ENCODE data around the gene UNK.
A peak's percentile ranks its signal among the peaks of the same experiment; 100 is the strongest.

Gene UNK

GRCh38 chr17:75749545-75750389 lies 34.8 kb upstream of the UNK start:
- H3K4me3 ChIP-seq (ENCODE audit: low read length): no peak overlapping the region
- TF ChIP-seq, protein P1, sequence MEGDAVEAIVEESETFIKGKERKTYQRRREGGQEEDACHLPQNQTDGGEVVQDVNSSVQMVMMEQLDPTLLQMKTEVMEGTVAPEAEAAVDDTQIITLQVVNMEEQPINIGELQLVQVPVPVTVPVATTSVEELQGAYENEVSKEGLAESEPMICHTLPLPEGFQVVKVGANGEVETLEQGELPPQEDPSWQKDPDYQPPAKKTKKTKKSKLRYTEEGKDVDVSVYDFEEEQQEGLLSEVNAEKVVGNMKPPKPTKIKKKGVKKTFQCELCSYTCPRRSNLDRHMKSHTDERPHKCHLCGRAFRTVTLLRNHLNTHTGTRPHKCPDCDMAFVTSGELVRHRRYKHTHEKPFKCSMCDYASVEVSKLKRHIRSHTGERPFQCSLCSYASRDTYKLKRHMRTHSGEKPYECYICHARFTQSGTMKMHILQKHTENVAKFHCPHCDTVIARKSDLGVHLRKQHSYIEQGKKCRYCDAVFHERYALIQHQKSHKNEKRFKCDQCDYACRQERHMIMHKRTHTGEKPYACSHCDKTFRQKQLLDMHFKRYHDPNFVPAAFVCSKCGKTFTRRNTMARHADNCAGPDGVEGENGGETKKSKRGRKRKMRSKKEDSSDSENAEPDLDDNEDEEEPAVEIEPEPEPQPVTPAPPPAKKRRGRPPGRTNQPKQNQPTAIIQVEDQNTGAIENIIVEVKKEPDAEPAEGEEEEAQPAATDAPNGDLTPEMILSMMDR (IDR thresholded peaks at IDR 0.05; ENCODE audit: insufficient read depth, low read depth, low read length, missing control alignments): peak; percentile 77
- DNase-seq (ENCODE audit: low read depth): peak; percentile 65

DNA sequence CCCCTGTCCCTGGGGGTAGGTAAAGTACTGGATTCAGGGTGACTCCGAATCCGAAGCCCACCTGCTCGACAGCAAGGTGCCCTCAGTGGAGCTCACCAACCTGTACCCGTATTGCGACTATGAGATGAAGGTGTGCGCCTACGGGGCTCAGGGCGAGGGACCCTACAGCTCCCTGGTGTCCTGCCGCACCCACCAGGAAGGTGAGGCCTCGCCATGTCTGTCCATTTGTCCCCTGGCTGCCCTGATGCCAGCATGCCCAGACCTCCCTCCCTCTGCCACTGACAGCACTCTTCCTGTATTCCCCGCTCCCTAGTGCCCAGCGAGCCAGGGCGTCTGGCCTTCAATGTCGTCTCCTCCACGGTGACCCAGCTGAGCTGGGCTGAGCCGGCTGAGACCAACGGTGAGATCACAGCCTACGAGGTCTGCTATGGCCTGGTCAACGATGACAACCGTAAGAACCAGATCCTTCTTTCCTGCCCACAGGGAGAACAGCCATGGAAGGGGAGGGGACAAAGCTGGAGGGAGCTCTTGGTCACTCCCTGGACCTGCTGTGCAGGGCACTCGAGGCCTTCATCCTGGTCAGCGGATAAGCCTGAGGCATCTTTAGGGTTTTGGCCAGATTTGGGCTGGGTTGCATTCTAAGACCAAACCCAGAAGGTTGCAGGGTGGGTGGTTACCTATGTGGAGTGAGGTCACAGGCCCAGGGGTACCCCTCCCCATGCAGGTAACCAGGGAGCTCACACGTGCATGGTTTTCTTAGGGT lies 33.8 kb upstream of the UNK start:
- TF ChIP-seq, protein P1 (IDR thresholded peaks at IDR 0.05; ENCODE audit: insufficient read depth, low read depth, low read length, missing control alignments): no peak
- DNase-seq (ENCODE audit: low read depth): no peak

DNA sequence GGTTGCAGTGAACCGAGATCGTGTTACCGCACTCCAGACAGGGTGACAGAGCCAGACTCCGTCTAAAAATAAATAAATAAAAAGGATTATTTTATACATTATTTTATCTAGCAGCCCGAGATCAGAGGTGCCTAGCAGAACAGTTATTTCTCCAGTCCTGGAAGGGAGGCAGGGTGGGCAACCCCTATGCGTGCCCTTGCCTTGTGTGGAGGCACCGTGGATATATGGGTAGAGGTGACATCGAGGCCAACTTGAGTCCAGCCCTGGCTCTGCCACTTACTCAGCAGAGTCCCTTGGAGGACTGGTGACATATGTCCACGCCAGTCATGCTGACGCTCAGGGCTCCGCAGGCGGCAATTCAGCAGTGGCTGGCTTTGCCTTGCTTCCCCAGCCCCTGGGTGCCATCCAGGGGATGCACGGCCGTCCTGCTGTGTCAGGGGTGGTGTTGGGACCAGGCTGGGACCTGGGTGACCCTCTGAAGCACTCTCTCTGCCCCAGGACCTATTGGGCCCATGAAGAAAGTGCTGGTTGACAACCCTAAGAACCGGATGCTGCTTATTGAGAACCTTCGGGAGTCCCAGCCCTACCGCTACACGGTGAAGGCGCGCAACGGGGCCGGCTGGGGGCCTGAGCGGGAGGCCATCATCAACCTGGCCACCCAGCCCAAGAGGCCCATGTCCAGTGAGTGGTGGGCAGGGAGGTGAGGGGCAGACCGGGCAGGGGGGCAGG lies 32.8 kb upstream of the UNK start:
- TF ChIP-seq, protein P1 (IDR thresholded peaks at IDR 0.05; ENCODE audit: insufficient read depth, low read depth, low read length, missing control alignments): no peak

More for the DNA sequence above, 33.8 kb upstream of the UNK start:
- no peak overlapping the region for H3K4me3 ChIP-seq (ENCODE audit: low read length)

GRCh38 chr17:75752405-75752709 lies 32.2 kb upstream of the UNK start:
- TF ChIP-seq, protein P1 (IDR thresholded peaks at IDR 0.05; ENCODE audit: insufficient read depth, low read depth, low read length, missing control alignments): no peak
- no peak for DNase-seq (ENCODE audit: low read depth)

More for the DNA sequence above, 32.8 kb upstream of the UNK start:
- DNase-seq (ENCODE audit: low read depth): no peak
- no peak overlapping the region for H3K4me3 ChIP-seq (ENCODE audit: low read length)

GRCh38 chr17:75752802-75753513 lies 31.6 kb upstream of the UNK start:
- H3K4me3 ChIP-seq (ENCODE audit: low read length): no peak overlapping the region
- DNase-seq (ENCODE audit: low read depth): no peak
- TF ChIP-seq, protein P1 (IDR thresholded peaks at IDR 0.05; ENCODE audit: insufficient read depth, low read depth, low read length, missing control alignments): peak; percentile 21

More at GRCh38 chr17:75752405-75752709, 32.2 kb upstream of the UNK start:
- H3K4me3 ChIP-seq (ENCODE audit: low read length): no peak overlapping the region
